ENCODE data around the gene APPL2. TPM values are rescaled to one million over a fixed set of nuclear protein-coding genes. Genes with fewer than 3 reads are reported as not detected.

Gene APPL2
- total and polyA plus RNA-seq, 2 of the 13 experiments (the other 11 are each of a cell fraction or from before 2014, with no cell fraction given) = 9.9 to 11.1 TPM

GRCh38 chr12:105235732-105236476 lies at the start of gene APPL2 (continued):
- TF ChIP-seq ZBTB20 (CRISPR knock-in tag; IDR thresholded peaks at IDR 0.05; ENCODE audit: borderline replicate concordance, low read depth) (no peak), SIX1 (CRISPR knock-in tag; IDR thresholded peaks at IDR 0.05; ENCODE audit: borderline replicate concordance) (no peak), ZNF232 (CRISPR knock-in tag; IDR thresholded peaks at IDR 0.05; ENCODE audit: borderline replicate concordance) (peak; percentile 65; the same call in 1 of the 2 replicates), ZFYVE20 (CRISPR knock-in tag; IDR thresholded peaks at IDR 0.05; ENCODE audit: borderline replicate concordance, low read depth) (no peak), IRF2 (CRISPR knock-in tag; IDR thresholded peaks at IDR 0.05) (peak; percentile 40; the same call in 1 of the 2 replicates), CENPX (CRISPR knock-in tag; IDR thresholded peaks at IDR 0.05) (no peak), PAX8 (CRISPR knock-in tag; IDR thresholded peaks at IDR 0.05; ENCODE audit: borderline replicate concordance) (peak; percentile 82; the same call in 1 of the 2 replicates), ETV5 (CRISPR knock-in tag; IDR thresholded peaks at IDR 0.05; ENCODE audit: borderline replicate concordance) (peak; percentile 90), KDM2A (CRISPR knock-in tag; IDR thresholded peaks at IDR 0.05; ENCODE audit: borderline replicate concordance, low read depth) (peak; percentile 100), ZNF431 (CRISPR knock-in tag; IDR thresholded peaks at IDR 0.05; ENCODE audit: borderline replicate concordance, low read depth) (0 out of 2 replicates have a peak, but pooled peaks have one; percentile 9), KLF15 (CRISPR knock-in tag; IDR thresholded peaks at IDR 0.05; ENCODE audit: borderline replicate concordance) (no peak), MYPOP (CRISPR knock-in tag; IDR thresholded peaks at IDR 0.05) (no peak), ZNF543 (CRISPR knock-in tag; IDR thresholded peaks at IDR 0.05) (0 out of 2 replicates have a peak, but pooled peaks have one; percentile 59), ZBTB38 (CRISPR knock-in tag; IDR thresholded peaks at IDR 0.05) (peak; percentile 64), ZNF510 (CRISPR knock-in tag; IDR thresholded peaks at IDR 0.05; ENCODE audit: low read depth) (0 out of 2 replicates have a peak, but pooled peaks have one; percentile 28), STAG1 (CRISPR knock-in tag; IDR thresholded peaks at IDR 0.05) (peak; percentile 9; the same call in 1 of the 2 replicates), ZNF761 (CRISPR knock-in tag; conservative IDR thresholded peaks at IDR 0.05) (no peak; the same call in 1 of the 2 replicates), ZNF558 (CRISPR knock-in tag; IDR thresholded peaks at IDR 0.05; ENCODE audit: borderline replicate concordance) (peak; percentile 66; the same call in 1 of the 2 replicates), DRAP1 (CRISPR knock-in tag; IDR thresholded peaks at IDR 0.05) (no peak), ONECUT2 (CRISPR knock-in tag; IDR thresholded peaks at IDR 0.05) (no peak), FOXP1 (IDR thresholded peaks at IDR 0.05) (no peak), FOXP1 (CRISPR knock-in tag; IDR thresholded peaks at IDR 0.05) (0 out of 2 replicates have a peak, but pooled peaks have one; percentile 17), RXRA (CRISPR knock-in tag; IDR thresholded peaks at IDR 0.05) (peak; percentile 46; the same call in 1 of the 2 replicates), ZNF441 (CRISPR knock-in tag; IDR thresholded peaks at IDR 0.05; ENCODE audit: borderline replicate concordance) (peak; percentile 52; the same call in 1 of the 2 replicates), E2F1 (CRISPR knock-in tag; IDR thresholded peaks at IDR 0.05) (peak; percentile 25; the same call in 1 of the 2 replicates), ZNF160 (CRISPR knock-in tag; IDR thresholded peaks at IDR 0.05) (0 out of 2 replicates have a peak, but pooled peaks have one; percentile 17)
